Fibroblast of lung (primary cell): ENCODE measurements around the gene FTO.

Experiments used
- EZH2 ChIP-seq: IDR thresholded peaks from 2 replicates; pipeline ENCODE4 v1.5.1; 2012; ENCODE audit warnings: low read length, control low read depth, mild to moderate bottlenecking; ENCODE audit errors: missing control alignments
- TF ChIP-seq, protein P1 (sequence below), 2 donors: IDR thresholded peaks in 1 of 2; conservative IDR thresholded peaks in 1 of 2; 1 replicate in 1 of 2; 2 replicates in 1 of 2; pipeline ENCODE4 v1.5.1; 2011 to 2012; ENCODE audit warnings: low read length in 2 of 2, control low read depth in 1 of 2, inconsistent platforms in 1 of 2, low read depth in 1 of 2, mild to moderate bottlenecking in 1 of 2

DNA sequence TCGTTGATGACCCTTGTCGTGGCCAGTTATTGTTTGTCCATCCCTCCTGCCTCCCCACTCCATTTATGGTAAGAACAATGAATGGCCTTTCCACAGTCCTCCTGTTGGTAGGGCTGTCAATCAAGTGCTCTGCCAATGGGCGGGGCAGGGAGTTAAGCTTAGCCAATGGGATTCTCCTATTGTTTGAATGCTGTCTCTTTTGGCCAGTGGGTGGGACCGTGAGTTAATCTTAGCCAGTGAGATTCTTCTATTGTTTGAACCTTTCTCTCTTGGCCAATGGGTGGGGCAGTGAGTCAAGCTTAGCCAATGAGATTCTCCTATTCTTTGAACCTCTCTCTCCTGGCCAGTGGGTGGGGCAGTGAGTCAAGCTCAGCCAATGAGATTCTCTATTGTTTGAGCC, 497.2 kb downstream of the FTO start:
- TF ChIP-seq, protein P1, sequence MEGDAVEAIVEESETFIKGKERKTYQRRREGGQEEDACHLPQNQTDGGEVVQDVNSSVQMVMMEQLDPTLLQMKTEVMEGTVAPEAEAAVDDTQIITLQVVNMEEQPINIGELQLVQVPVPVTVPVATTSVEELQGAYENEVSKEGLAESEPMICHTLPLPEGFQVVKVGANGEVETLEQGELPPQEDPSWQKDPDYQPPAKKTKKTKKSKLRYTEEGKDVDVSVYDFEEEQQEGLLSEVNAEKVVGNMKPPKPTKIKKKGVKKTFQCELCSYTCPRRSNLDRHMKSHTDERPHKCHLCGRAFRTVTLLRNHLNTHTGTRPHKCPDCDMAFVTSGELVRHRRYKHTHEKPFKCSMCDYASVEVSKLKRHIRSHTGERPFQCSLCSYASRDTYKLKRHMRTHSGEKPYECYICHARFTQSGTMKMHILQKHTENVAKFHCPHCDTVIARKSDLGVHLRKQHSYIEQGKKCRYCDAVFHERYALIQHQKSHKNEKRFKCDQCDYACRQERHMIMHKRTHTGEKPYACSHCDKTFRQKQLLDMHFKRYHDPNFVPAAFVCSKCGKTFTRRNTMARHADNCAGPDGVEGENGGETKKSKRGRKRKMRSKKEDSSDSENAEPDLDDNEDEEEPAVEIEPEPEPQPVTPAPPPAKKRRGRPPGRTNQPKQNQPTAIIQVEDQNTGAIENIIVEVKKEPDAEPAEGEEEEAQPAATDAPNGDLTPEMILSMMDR (conservative IDR thresholded peaks at IDR 0.05 in 1 of 2, IDR thresholded peaks at IDR 0.05 in 1 of 2; ENCODE audit: low read depth in 1 of 2, low read length in 2 of 2) = no peak
- no peak for TF ChIP-seq EZH2
